ENCODE measurements around the gene NHLH2. TPM values are rescaled to one million over a fixed set of nuclear protein-coding genes. Genes with fewer than 3 reads are reported as not detected.

Gene NHLH2
- total RNA-seq, 1 experiment from 2014 or later = not detected

DNA sequence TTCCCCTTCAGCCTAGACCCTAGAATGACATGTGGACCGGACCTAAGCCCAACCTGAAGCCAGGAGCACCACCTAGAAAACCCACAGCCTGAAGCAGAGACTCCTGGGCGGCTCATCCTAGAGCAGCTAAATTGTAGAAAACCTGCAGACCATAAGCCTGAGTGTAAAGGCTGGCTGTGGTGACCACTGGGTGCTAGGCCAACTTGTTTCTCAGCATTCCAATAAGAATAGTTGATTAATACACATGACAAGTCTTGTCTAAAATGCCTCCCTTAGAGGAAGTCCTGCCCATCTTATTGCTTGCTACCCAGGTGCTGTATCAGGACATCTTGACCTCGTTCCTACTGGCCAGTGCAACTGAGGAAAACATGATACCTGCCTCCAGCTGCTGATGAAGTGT, 49.1 kb downstream of the NHLH2 start:
- H3K27ac ChIP-seq (ENCODE audit: low read length) = no peak overlapping the region
- no peaks in the 10 kb centered on the region for H3K27me3 ChIP-seq (ENCODE audit: low read length)
- H3K9ac ChIP-seq (ENCODE audit: low read length) = no peak overlapping the region
- H3K4me2 ChIP-seq (ENCODE audit: low read depth, low read length, poor library complexity, severe bottlenecking) = no peak overlapping the region
- no peaks in the 10 kb centered on the region for H4K20me1 ChIP-seq (ENCODE audit: insufficient read depth, low read depth, low read length)
- H3K4me1 ChIP-seq (ENCODE audit: low read length) = no peaks in the 10 kb centered on the region
- H2AFZ ChIP-seq (ENCODE audit: low read length) = no peak overlapping the region
- no peak for DNase-seq
- H3K36me3 ChIP-seq (ENCODE audit: insufficient read depth, low read length) = no peaks in the 10 kb centered on the region
- H3K9me3 ChIP-seq (ENCODE audit: low read length) = no peaks in the 10 kb centered on the region
- H3K4me3 ChIP-seq (ENCODE audit: low read length) = no peak overlapping the region
- H3K79me2 ChIP-seq (ENCODE audit: low read length) = no peaks in the 10 kb centered on the region
- no peaks in the 10 kb centered on the region for H3K9me2 ChIP-seq (replicated peaks; ENCODE audit: insufficient read depth, low read length)

GRCh38 chr1:115790846-115791245, 50.1 kb downstream of the NHLH2 start:
- no peaks in the 10 kb centered on the region for H3K9me3 ChIP-seq (ENCODE audit: low read length)
- no peaks in the 10 kb centered on the region for H3K9me2 ChIP-seq (replicated peaks; ENCODE audit: insufficient read depth, low read length)
- H3K4me3 ChIP-seq (ENCODE audit: low read length) = no peak overlapping the region
- H4K20me1 ChIP-seq (ENCODE audit: insufficient read depth, low read depth, low read length) = no peaks in the 10 kb centered on the region
- no peaks in the 10 kb centered on the region for H3K36me3 ChIP-seq (ENCODE audit: insufficient read depth, low read length)
- DNase-seq = no peak
- no peak overlapping the region for H3K4me2 ChIP-seq (ENCODE audit: low read depth, low read length, poor library complexity, severe bottlenecking)
- no peaks in the 10 kb centered on the region for H3K4me1 ChIP-seq (ENCODE audit: low read length)
- no peaks in the 10 kb centered on the region for H3K27me3 ChIP-seq (ENCODE audit: low read length)
- H2AFZ ChIP-seq (ENCODE audit: low read length) = no peak overlapping the region
- no peaks in the 10 kb centered on the region for H3K79me2 ChIP-seq (ENCODE audit: low read length)
- H3K27ac ChIP-seq (ENCODE audit: low read length) = no peak overlapping the region
- H3K9ac ChIP-seq (ENCODE audit: low read length) = no peak overlapping the region

GRCh38 chr1:115790356-115790755, 50.6 kb downstream of the NHLH2 start:
- Histone ChIP-seq H3K9me2 (replicated peaks; ENCODE audit: insufficient read depth, low read length) (no peaks in the 10 kb centered on the region), H2AFZ (ENCODE audit: low read length) (no peak overlapping the region), H3K9me3 (ENCODE audit: low read length) (no peaks in the 10 kb centered on the region), H4K20me1 (ENCODE audit: insufficient read depth, low read depth, low read length) (no peaks in the 10 kb centered on the region), H3K79me2 (ENCODE audit: low read length) (no peaks in the 10 kb centered on the region), H3K27me3 (ENCODE audit: low read length) (no peaks in the 10 kb centered on the region), H3K27ac (ENCODE audit: low read length) (no peak overlapping the region), H3K36me3 (ENCODE audit: insufficient read depth, low read length) (no peaks in the 10 kb centered on the region), H3K9ac (ENCODE audit: low read length) (no peak overlapping the region), H3K4me3 (ENCODE audit: low read length) (no peak overlapping the region), H3K4me2 (ENCODE audit: low read depth, low read length, poor library complexity, severe bottlenecking) (no peak overlapping the region), H3K4me1 (ENCODE audit: low read length) (no peaks in the 10 kb centered on the region)
- DNase-seq = no peak

Other genes with a start within 250 kb of the NHLH2 start
- 0.11 TPM in 1 of 2 replicates, not detected in the other for gene VANGL1, start 199.2 kb downstream of the NHLH2 start, total RNA-seq (2014; rRNA removed; shearing (Covaris generic); ENCODE audit: low replicate concordance)
- gene CASQ2, start 72.4 kb downstream of the NHLH2 start, total RNA-seq (2014; rRNA removed; shearing (Covaris generic); ENCODE audit: low replicate concordance) = not detected in 2 replicates
- not detected in 2 replicates for gene SLC22A15, start 135.4 kb upstream of the NHLH2 start, total RNA-seq (2014; rRNA removed; shearing (Covaris generic); ENCODE audit: low replicate concordance)

Data from Karpas-422 (cell line).